Activated naive CD8-positive, alpha-beta T cell (primary cell): ENCODE results near the gene GLIS1.

Source experiments
- H3K27ac Mint-ChIP-seq: one replicate; pipeline ENCODE4 v1.8.0; 2021; ENCODE audit warnings: mixed read lengths
- H3K27me3 Mint-ChIP-seq: one replicate; pipeline ENCODE4 v1.8.0; 2021; ENCODE audit warnings: mixed read lengths
- H3K36me3 Mint-ChIP-seq: one replicate; pipeline ENCODE4 v1.8.0; 2021; ENCODE audit warnings: mixed read lengths
- H3K4me1 Mint-ChIP-seq: one replicate; pipeline ENCODE4 v1.8.0; 2021; ENCODE audit warnings: low read depth, mixed read lengths
- H3K4me3 Mint-ChIP-seq: one replicate; pipeline ENCODE4 v1.8.0; 2021; ENCODE audit warnings: mild to moderate bottlenecking, mixed read lengths
- H3K9me3 Mint-ChIP-seq: one replicate; pipeline ENCODE4 v1.8.0; 2021; ENCODE audit warnings: low read depth, mixed read lengths

GLIS1 gene

GRCh38 chr1:53686965-53687267 lies 52.0 kb downstream of the GLIS1 start:
- no peak overlapping the region for H3K4me3 Mint-ChIP-seq
- H3K27me3 Mint-ChIP-seq = peaks cover 10% of the 10 kb centered on the region
- H3K9me3 Mint-ChIP-seq = no peaks in the 10 kb centered on the region

GRCh38 chr1:53686091-53686964 lies 52.6 kb downstream of the GLIS1 start:
- peaks cover 9% of the 10 kb centered on the region for H3K4me1 Mint-ChIP-seq
- H3K4me3 Mint-ChIP-seq = no peak overlapping the region
- H3K27ac Mint-ChIP-seq = no peak overlapping the region
- peaks cover 10% of the 10 kb centered on the region for H3K27me3 Mint-ChIP-seq
- no peaks in the 10 kb centered on the region for H3K9me3 Mint-ChIP-seq
- no peaks in the 10 kb centered on the region for H3K36me3 Mint-ChIP-seq

More at GRCh38 chr1:53686965-53687267, 52.0 kb downstream of the GLIS1 start:
- H3K36me3 Mint-ChIP-seq = no peaks in the 10 kb centered on the region
- no peak overlapping the region for H3K27ac Mint-ChIP-seq
- peaks cover 5% of the 10 kb centered on the region for H3K4me1 Mint-ChIP-seq

GRCh38 chr1:53685272-53686051 lies 53.5 kb downstream of the GLIS1 start:
- H3K27ac Mint-ChIP-seq = no peak overlapping the region
- no peaks in the 10 kb centered on the region for H3K9me3 Mint-ChIP-seq
- H3K36me3 Mint-ChIP-seq = no peaks in the 10 kb centered on the region
- H3K4me1 Mint-ChIP-seq = peaks cover 11% of the 10 kb centered on the region
- H3K4me3 Mint-ChIP-seq = no peak overlapping the region
- H3K27me3 Mint-ChIP-seq = peaks cover 12% of the 10 kb centered on the region

- Mint-ChIP-seq H3K36me3 (no peaks in the 10 kb centered on the region), H3K27me3 (peaks cover 10% of the 10 kb centered on the region), H3K27ac (no peak overlapping the region), H3K4me1 (peaks cover 11% of the 10 kb centered on the region), H3K9me3 (no peaks in the 10 kb centered on the region), H3K4me3 (no peak overlapping the region)
Measured at GRCh38 chr1:53684741-53685140, 54.2 kb downstream of the GLIS1 start.

DNA sequence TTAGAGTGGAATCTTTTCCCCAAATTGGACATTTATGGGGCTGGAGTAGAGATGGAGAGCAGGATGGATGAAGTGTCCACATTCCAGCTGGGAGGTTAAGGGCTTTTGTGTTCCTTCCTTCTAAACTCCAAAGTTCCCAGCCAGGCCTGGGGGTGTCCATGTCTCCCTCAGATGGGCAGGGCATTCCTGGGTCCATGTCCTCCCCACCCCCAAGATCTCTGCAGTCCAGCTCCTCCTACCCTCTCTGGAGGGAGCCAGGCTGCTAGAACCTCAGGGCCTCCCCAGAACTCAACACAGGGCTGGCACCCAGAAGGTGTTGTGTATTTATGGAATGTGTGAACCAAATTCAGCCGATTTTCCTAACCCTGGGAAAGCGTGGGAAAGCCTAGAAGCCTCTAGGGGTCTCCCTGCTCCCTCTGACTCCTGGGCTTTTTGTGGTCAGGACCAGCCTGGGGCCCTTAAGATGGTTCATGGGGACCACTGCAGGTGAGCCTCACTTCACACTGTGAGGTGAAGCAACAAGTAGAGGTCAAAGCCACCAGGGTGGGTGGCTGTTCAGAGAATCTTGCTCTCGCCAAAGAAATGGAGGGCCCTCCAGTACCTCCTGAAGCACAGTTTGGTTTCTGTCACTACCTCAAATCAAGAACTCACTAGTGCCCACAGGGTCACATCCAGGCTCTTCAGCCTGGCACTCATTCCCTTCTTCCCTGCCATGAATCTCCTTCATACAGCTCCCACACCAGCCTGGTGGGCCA lies 54.8 kb downstream of the GLIS1 start:
- Mint-ChIP-seq H3K4me3 (no peak overlapping the region), H3K27me3 (peaks cover 10% of the 10 kb centered on the region), H3K36me3 (no peaks in the 10 kb centered on the region), H3K27ac (no peak overlapping the region), H3K4me1 (peaks cover 11% of the 10 kb centered on the region), H3K9me3 (no peaks in the 10 kb centered on the region)

- Mint-ChIP-seq H3K27me3 (peaks cover 10% of the 10 kb centered on the region), H3K36me3 (no peaks in the 10 kb centered on the region), H3K27ac (no peak overlapping the region), H3K4me3 (no peak overlapping the region), H3K4me1 (peaks cover 11% of the 10 kb centered on the region), H3K9me3 (no peaks in the 10 kb centered on the region)
Measured at GRCh38 chr1:53682881-53683280, 56.1 kb downstream of the GLIS1 start.

GRCh38 chr1:53681977-53682685 lies 56.8 kb downstream of the GLIS1 start:
- H3K27ac Mint-ChIP-seq = no peak overlapping the region
- peaks cover 10% of the 10 kb centered on the region for H3K27me3 Mint-ChIP-seq
- H3K4me3 Mint-ChIP-seq = peak overlapping the region; percentile 67

DNA sequence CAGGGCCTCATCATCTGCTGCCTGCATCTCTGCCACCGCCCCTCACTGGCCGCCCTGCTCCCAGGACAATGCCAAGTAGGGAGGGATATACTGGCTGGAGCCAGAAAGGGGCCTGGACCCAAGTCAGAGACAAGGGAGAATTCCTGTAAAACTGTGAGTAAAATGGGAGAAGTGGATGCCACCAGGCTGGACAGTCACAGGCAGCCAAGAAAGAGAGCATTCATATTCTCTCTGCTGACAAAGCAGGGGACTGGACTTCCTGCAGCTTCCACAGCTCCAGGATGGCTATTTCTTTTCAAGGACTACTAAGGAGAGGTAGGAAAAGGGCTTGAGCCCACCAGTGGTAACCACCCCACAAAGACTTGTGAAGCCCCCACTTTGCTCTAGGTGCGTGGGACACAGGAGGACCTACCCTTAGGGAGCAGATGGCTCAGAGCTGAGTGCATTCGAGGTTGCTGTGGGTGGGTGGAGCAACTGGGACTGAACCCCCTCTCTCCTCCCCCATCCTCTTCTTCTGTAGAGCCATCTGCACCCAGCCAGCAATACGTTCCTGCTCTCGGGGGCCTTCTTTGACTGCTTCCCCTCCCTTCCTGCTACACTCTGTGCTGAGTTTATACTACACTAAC lies 57.5 kb downstream of the GLIS1 start:
- H3K4me3 Mint-ChIP-seq = peak overlapping the region; percentile 67
- H3K27me3 Mint-ChIP-seq = peaks cover 9% of the 10 kb centered on the region
- H3K9me3 Mint-ChIP-seq = no peaks in the 10 kb centered on the region
- no peaks in the 10 kb centered on the region for H3K36me3 Mint-ChIP-seq
- H3K4me1 Mint-ChIP-seq = peaks cover 11% of the 10 kb centered on the region
- no peak overlapping the region for H3K27ac Mint-ChIP-seq

More at GRCh38 chr1:53681977-53682685, 56.8 kb downstream of the GLIS1 start:
- H3K36me3 Mint-ChIP-seq = no peaks in the 10 kb centered on the region
- H3K4me1 Mint-ChIP-seq = peaks cover 11% of the 10 kb centered on the region
- H3K9me3 Mint-ChIP-seq = no peaks in the 10 kb centered on the region

- no peaks in the 10 kb centered on the region for H3K9me3 Mint-ChIP-seq
- H3K36me3 Mint-ChIP-seq = no peaks in the 10 kb centered on the region
- no peak overlapping the region for H3K27ac Mint-ChIP-seq
- peaks cover 6% of the 10 kb centered on the region for H3K27me3 Mint-ChIP-seq
- peaks cover 11% of the 10 kb centered on the region for H3K4me1 Mint-ChIP-seq
- H3K4me3 Mint-ChIP-seq = no peak overlapping the region
Measured at GRCh38 chr1:53680868-53681267, 58.1 kb downstream of the GLIS1 start.

- no peaks in the 10 kb centered on the region for H3K9me3 Mint-ChIP-seq
- H3K4me3 Mint-ChIP-seq = no peak overlapping the region
- peaks cover 11% of the 10 kb centered on the region for H3K4me1 Mint-ChIP-seq
- H3K36me3 Mint-ChIP-seq = no peaks in the 10 kb centered on the region
- H3K27ac Mint-ChIP-seq = no peak overlapping the region
- peaks cover 1% of the 10 kb centered on the region for H3K27me3 Mint-ChIP-seq
Measured at GRCh38 chr1:53678938-53679825, 59.8 kb downstream of the GLIS1 start.

GRCh38 chr1:53678507-53678906 lies 60.5 kb downstream of the GLIS1 start:
- Mint-ChIP-seq H3K9me3 (no peaks in the 10 kb centered on the region), H3K4me1 (peaks cover 11% of the 10 kb centered on the region), H3K4me3 (no peak overlapping the region), H3K36me3 (no peaks in the 10 kb centered on the region), H3K27ac (no peak overlapping the region), H3K27me3 (peaks cover 1% of the 10 kb centered on the region)

DNA sequence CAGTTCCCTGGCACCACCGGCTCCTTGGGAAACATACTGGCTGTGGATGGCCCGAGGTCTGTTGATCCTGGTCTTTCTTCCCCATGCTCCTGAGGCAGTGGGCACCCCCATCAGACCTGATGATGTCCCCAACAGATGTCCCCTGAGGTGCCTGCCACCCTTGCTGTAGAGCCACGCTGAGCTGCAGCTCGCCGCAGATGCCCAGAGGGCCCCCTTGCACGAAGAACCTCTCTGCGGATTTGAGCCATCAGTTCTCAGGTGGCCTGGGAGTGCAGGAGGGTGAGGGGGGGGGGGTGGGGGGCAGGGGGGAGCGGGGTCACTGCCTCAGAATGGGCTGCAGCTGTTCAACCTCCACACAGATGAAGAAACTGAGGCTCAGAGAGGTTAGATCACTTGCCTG lies 60.9 kb downstream of the GLIS1 start:
- H3K9me3 Mint-ChIP-seq = no peaks in the 10 kb centered on the region
- no peak overlapping the region for H3K27ac Mint-ChIP-seq
- H3K27me3 Mint-ChIP-seq = peaks cover 1% of the 10 kb centered on the region
- H3K4me1 Mint-ChIP-seq = peaks cover 11% of the 10 kb centered on the region
- H3K36me3 Mint-ChIP-seq = no peaks in the 10 kb centered on the region
- H3K4me3 Mint-ChIP-seq = no peak overlapping the region

DNA sequence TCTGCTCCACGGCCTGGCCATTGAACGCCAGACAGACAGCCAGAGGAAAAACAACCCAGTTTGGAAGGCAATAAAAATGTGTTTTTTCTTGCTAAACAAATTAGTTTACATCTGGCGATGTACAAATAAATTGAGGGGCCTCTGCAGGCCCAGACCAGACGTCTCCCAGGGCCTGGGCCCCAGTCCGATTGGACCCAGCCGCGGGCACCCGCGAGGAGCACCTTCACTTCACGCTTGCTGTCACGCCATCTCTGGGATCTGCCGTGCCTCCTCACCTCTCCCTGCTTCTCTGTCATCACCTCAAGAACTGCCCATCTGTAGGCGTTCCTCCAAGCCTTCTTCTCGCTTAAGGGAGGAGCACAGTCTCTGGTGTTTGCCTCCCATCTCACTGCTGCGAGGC lies 61.5 kb downstream of the GLIS1 start:
- Mint-ChIP-seq H3K36me3 (no peaks in the 10 kb centered on the region), H3K9me3 (no peaks in the 10 kb centered on the region), H3K4me3 (no peak overlapping the region), H3K27me3 (peaks cover 1% of the 10 kb centered on the region), H3K4me1 (peaks cover 11% of the 10 kb centered on the region), H3K27ac (no peak overlapping the region)
